GM19397 (cell line): Measurements from ENCODE around the gene CELF5.
"Not testable (repeated sequence)": the region's sequence is repeated elsewhere in the genome, so short reads cannot be mapped to it uniquely, and the experiment has no call there.

Source experiments
- ATAC-seq: cut with Tn5 transposase; IDR thresholded peaks from one replicate; pipeline ENCODE4 v1.9.1; 2021; ENCODE audit warnings: mild to moderate bottlenecking, moderate library complexity; ENCODE audit not compliant: unreplicated experiment

The CELF5 gene

DNA sequence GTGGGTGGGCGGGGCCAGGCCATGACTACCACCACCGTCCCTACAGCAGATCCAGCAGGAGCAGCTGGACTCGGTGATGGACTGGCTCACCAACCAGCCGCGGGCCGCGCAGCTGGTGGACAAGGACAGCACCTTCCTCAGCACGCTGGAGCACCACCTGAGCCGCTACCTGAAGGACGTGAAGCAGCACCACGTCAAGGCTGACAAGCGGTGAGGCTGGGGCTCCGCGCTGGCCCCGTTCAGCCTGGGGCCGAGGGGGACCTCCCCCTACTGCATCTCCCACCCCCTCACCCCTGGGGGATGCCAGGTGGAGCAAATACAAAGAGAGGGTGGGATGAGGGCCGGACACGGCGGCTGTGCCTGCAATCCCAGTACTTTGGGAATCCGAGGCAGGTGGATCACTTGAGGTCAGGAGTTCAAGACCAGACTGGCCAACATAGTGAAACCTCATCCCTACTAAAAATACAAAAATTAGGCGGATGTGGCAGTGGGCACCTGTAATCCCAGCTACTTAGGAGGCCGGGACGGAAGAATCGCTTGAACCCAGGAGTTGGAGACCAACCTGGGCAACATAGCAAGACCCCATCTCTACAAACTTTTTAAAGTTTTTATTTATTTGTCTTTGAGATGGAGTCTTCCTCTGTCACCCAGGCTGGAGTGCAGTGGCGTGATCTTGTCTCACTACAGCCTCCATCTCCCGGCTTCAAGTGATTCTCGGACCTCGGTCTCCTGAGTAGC, 18.1 kb upstream of the CELF5 start:
- no peak for ATAC-seq

DNA sequence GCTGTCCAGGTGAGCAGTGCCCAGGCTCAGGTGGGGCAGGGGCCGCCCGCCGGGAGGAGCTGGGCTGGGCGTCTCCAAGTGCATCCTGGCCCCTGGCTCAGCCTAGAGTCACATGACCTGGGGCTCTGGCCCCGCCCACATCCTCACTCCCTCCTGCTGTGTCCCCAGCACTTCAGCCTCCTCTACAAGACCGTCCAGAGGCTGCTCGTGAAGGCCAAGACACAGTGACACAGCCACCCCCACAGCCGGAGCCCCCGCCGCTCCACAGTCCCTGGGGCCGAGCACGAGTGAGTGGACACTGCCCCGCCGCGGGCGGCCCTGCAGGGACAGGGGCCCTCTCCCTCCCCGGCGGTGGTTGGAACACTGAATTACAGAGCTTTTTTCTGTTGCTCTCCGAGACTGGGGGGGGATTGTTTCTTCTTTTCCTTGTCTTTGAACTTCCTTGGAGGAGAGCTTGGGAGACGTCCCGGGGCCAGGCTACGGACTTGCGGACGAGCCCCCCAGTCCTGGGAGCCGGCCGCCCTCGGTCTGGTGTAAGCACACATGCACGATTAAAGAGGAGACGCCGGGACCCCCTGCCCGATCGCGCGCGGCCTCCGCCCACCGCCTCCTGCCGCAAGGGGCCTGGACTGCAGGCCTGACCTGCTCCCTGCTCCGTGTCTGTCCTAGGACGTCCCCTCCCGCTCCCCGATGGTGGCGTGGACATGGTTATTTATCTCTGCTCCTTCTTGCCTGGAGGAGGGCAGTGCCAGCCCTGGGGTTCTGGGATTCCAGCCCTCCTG, 16.8 kb upstream of the CELF5 start:
- no peak for ATAC-seq

DNA sequence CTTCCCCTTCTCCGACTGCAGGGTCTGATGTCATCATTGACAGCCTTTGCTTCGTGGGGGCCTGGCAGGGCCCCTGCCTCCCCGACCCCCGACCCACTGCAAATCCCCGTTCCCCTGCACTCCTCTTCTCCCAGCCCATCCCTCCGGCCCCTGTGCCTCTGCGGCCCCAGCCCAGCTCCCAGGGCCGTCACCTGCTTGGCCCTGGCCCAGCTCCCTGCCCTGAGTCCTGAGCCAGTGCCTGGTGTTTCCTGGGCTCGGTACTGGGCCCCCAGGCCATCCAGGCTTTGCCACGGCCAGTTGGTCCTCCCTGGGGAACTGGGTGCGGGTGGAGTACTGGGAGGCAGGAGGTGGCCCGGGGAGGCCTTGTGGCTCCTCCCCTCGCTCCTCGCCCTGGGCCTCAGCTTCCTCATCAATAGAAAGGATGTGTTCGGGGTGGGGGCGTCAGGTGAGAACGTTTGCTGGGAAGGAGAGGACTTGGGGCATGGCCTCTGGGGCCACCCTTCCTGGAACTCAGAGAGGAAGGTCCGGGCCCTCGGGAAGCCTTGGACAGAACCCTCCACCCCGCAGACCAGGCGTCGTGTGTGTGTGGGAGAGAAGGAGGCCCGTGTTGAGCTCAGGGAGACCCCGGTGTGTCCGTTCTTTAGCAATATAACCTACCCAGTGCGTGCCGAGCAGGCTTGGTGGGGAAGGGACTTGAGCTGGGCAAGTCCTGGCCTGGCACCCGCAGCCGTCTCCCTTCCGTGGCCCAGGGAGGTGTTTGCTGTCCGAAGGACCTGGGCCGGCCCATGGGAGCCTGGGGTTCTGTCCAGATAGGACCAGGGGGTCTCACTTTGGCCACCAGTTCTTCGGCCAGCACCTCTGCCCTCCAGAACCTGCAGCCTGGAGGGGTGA, 15.9 kb upstream of the CELF5 start:
- ATAC-seq, result no peak

DNA sequence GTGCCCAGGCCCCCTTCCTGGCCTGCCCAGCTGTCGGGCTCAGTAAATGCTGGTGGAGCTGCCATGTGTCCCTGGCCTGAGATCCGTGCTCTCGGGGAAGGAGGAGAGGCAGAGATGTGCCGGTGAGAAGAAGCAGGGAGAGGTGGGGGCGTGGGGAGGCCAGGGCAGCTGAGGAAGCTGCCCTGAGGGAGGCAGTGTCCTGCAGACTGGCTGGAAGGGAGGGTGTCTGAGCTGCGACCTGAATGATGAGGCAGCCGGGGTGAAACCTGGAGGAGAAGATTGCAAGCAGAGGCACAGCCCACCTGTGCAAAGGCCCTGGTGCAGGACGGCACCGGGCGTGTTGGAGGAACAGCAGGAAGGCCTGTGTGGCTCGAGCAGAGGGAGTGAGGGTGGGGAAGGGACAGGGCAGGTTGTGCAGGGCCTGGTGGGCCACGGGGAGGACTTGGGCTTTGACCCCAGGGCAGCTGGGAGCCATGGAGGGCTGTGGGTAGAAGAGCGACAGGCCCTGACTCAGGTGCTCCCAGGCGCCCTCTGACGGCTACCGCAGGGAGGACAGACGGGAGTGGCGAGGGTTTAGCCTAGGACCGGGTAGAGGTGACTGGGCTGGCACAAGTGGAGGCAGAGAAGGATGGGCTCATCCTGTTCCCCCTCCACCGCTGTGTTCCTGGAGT, 14.0 kb upstream of the CELF5 start:
- no peak for ATAC-seq

DNA sequence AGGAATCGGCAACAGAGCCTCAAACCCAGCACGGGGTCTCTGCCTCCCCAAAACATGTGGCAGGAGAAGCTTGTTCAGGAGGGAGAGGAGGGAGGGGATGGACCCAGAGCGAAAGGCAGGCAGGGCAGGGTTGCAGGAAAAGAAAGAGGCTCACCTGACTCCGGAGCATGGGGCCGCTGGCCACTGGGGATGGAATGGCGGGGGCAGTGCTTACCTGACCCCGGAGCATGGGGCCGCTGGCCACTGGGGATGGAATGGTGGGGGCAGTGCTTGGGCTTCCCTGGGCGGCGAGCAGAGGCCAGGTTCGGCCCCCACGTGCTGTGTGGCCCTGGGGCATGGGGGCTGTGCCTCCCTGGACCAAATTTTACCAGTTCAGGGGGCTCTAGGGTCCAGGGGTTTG, 13.3 kb upstream of the CELF5 start:
- ATAC-seq, result no peak

DNA sequence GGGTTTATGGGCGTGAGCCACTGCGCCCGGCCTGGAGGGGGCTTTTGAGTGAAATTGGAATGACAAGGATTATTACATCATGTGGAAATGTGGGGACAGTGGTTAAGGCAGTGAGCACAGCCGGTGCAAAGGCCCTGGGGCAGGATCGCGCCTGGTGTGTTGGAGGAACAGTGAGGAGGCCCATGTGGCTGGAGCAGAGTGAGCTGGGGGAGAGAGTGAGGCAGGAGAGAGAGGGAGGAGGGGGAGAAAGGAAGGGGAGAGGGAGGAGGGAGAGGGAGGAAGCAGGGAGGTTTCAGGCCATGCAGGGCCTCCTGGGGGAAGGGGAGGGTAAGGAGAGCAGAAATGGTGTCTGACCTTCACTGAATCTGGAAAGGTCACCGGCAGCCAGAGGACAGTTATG, 11.3 kb upstream of the CELF5 start:
- no peak for ATAC-seq

DNA sequence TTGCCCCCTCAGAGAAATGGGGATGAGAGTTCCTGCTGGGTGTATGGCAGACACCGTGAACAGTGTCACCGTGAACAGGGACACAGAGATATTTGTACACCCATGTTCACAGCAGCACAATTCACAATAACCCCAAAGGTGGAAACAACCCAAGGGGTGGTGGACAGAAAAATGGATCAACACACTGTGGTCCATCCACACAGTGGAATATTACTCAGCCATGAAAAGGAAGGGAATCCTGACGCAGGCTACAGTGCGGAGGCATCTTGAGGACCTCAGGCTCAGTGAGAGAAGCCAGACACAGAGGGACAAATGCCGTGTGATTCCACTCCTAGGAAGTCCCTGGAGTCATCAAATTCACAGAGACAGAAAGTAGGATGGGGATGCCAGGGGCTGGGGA, 7.6 kb upstream of the CELF5 start:
- no peak for ATAC-seq

DNA sequence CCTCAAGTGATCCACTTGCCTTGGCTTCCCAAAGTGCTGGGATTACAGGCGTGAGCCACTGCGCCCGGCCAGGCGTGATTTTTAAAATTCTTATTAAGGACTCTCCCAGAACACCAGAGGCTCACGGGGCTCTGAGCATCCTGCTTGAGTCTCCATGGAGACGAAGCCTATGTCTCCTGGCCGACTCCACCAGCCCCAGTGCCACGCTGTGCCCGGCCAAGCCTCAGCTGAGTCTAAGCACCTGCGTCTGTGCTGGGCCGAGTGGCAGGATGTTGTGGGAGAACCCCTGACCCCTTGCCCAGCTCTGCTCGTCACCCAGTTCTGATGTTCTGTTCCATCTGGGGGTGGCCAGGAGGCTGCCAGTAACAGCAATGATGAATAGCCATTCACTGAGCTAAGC, 3.9 kb upstream of the CELF5 start:
- no peak for ATAC-seq

DNA sequence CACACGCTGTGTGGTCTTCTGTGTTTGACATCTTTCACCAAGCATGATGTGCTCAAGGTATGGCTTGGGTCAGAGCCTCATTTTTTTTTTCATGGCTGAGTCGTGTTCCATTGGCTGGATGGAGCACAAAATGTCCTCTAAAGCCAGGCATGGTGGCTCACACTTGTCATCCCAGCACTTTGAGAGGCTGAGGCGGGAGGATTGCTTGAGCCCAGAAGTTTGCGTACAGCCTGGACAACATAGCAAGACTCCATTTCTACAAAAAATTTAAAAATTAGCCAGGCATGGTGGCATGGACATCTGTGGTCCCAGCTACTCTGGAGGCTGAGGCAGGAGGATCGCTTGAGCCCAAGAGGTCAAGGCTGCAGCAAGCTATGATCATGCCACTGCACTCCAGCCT, 2.9 kb upstream of the CELF5 start:
- not testable (repeated sequence) for ATAC-seq

DNA sequence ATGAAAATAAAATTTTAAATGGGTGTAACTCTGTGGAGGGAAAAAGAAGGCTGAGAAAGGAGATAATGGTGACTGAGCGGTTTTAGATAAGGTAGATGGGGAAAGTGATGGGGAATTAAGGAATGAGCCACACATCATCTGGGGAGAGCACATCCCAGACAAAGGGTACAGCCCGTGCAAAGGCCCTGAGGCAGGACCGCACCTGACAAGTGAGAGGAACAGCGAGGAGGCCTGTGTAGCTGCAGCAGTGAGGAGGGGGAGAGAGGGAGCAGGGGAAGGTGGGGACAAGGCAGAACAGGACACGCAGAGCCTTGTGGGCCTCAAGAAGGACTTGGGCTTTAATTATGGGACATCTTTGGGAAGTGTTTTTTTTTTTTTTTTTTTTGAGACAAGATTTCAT, 1.8 kb upstream of the CELF5 start:
- no peak for ATAC-seq

DNA sequence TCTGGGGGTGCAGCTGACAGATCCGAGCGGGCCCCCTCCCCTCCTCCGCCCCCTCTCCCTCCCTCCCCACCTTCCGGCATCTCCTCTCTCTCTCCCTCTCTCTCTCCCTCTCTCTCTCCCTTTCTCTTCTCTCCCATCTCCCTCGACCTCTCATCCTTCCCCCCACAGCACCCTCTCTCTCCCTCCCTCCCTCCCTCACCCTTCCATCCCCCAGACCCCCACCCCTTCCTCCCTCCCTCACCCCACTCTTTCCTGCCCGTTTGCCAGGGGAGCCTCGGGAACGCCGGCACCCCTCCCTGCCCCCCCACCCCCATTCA, 666 bp downstream of the CELF5 start:
- no peak for ATAC-seq

DNA sequence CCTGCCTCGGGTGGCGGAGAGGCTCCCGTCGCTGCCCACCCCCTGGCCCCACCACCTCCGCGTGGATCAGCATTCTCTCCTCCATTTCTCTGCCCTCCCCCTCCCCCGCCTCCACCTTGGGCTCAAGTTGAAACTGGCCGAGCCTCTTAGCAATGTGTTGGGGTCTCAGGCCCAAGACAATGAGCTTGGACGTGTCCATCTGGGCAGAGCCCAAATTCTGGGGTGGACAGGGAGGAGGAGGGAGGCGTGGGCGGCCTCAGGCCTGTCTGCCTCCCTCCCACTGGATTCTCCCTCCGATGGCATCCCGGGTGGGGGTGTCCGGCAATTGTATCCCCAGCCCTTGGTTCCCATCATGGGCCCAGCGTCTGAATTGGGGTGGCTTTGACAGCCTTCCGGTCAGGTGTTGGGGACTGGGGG, 1.2 kb downstream of the CELF5 start:
- no peak for ATAC-seq

DNA sequence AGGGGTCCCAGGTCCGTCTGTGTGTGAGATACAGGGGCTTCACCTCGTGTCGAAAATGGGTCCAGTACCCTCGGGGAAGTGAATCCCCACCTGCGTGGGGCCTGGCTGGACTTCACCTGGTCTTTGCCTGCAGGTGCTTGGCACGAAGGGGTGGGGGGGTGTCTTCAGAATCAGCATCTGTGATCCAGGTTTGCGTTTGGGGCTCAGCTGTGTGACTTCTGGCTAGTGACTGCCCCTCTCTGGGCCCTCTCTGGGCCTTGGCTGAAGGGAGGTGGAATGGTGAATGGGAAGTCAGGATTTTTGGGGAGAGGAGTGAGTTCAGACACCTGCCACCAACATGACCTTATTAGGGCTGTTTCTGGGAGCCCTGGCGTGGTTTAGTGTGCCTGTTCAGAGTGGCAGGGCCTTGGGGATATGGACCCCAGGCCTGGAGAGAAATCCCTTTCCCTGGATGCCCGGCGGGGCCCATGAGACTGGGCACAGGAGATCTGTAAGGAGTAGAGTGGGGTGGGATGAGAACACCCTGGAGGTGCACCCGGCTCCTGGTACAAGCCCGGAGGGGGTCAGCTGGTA, 2.7 kb downstream of the CELF5 start:
- no peak for ATAC-seq

DNA sequence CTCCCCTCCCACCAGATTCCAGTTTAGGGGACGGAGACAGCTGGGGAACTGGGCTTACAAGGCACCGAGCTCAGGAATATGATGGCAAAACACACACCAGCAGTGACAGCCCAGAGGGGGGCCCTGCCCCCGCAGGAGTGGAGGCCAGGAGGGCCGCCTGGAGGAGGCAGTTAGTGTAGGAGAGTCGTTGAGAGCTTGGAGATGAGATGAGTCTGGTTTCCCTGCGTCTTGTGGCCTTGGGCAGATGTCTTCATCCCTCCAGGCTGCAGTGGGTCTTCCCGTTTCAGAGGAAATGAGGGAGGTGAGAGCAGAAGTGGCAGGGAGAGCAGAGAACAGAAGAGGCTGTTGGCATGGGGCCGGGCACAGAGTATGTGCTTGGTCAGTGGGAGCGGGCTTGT, 4.9 kb downstream of the CELF5 start:
- ATAC-seq, result no peak

DNA sequence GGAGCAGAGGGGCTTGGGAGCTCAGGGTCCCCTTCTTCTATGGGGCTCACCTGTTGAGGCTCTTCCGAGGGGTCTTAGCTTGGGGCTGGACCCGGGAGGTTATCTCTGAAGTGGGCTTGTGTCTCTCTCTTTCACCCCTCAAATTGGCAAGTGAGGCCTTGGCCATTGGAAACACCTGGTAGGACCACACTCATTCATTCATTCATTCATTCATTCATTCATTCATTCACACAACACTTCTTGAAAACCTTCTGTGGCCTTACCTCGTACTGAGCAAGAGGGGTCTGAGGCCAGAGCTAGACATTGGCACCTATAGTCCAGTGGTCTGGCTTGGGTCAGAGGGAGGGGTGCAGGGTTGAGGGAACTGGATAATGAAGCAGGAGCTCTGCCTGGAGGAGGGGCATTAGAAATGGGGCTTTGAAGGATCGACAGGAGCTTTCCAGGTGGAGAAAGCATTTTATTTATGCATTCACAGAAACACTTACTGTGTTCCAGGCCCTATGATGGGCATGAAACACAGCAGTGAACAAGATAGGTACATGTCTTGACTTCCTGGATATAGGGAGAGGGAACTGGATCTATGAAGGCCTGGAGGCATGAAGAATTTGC, 5.5 kb downstream of the CELF5 start:
- no peak for ATAC-seq

DNA sequence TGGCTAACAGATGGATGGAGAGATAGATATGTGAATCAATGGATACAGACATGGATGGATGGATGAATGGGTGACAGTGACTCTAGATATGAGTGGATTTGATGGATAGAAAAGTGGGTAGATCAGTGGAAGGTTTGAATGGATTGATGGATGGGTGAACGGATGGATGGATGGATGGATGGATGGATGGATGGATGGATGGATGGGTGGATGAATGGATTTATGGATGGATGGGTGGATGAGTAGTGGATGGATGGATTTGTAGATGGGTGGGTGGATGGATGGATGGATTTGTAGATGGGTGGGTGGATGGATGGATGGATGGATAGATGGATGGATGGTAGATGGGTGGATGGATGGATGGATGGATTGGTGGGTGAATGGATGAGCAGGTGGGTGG, 6.8 kb downstream of the CELF5 start:
- no peak for ATAC-seq

DNA sequence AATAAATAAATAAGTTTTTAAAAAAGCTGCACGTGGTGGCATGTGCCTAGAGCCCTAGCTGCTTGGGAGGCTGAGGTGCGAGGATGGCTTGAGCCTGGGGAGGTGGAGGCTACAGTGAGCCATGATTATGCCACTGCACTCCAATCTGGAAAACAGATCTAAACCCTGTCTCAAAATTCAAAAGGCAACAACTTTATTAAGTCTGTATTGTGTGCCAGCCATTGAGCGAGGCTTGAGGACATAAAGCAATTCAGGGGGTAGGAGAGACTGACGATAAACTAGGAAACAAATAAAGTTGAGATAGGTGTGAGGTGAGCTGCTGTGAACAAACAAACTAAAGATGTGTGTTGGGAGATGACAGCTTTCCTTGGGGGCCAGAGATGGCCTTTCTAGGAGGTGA, 8.7 kb downstream of the CELF5 start:
- no peak for ATAC-seq

DNA sequence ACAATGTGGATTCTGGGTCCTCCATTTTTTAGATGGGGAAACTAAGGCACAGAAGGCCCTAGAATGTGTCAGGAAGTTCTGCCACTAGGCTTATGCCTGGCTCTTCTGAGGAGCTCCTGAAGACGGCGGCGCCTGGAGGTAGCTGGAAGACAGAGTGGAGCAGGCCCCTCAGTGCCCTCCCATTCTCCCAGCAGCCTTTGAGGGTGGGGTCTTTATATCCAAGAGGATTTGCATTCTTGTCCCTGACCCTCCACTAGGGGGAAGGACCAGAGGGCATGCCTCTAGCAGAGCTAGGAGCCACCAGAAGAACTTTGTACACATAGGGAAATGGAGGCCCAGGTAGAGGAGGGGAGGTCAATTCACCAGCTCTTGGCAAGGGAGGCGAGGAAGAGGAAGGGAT, 9.4 kb downstream of the CELF5 start:
- no peak for ATAC-seq

DNA sequence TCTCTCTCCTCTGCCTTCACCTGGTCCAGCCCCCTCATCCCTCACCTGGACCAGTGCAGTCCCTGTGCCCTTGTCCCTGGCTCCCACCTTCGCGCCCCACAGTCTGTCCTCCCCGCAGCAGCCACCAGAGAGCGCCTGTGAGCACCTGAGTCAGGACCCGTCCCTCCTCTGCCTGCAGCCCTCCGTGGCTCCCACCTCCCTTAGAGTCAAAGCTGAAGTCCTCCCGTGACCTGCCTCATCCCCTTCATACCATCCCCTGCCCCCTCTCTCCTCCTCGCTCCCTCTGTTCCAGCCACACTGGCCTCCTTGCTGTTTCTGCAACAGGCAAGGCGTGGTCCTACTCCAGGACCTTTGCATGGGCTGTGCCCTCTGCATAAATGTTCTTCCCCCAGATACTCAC, 10.3 kb downstream of the CELF5 start:
- no peak for ATAC-seq

DNA sequence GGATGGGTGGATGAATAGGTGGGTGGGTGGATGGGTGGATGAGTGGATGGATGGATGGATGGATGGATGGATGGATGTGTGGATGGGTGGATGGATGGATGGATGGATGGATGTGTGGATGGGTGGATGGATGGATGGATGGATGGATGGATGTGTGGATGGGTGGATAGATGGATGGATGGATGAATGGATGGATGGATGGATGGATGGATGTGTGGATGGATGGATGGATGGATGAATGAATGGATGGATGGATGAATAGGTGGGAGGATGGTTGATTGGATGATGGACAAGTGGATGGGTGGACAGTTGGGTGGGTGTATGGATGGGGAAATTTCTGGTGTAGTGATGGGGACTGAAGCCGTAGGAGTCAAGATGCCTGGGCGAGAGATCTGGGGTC, 11.1 kb downstream of the CELF5 start:
- ATAC-seq, result not testable (repeated sequence)
